Activated T-cell treated with anti-CD3 and anti-CD28 coated beads, Interleukin-2, amount 50 U/mL, for 24 hours (primary cell): ENCODE data around the gene APCS.

ENCODE experiments used
- DNase-seq: peaks from one replicate; pipeline ENCODE4 v3.0.0-alpha.2; 2020
- H3K27ac Mint-ChIP-seq: 2 replicates; pipeline ENCODE4 v1.8.0; 2020; ENCODE audit warnings: mild to moderate bottlenecking, mixed read lengths
- H3K27me3 Mint-ChIP-seq: 2 replicates; pipeline ENCODE4 v1.8.0; 2020; ENCODE audit warnings: mixed read lengths
- H3K36me3 Mint-ChIP-seq: 2 replicates; pipeline ENCODE4 v1.8.0; 2020; ENCODE audit warnings: low read depth, mixed read lengths
- H3K4me1 Mint-ChIP-seq: 2 replicates; pipeline ENCODE4 v1.8.0; 2020; ENCODE audit warnings: low read depth, mixed read lengths
- H3K4me3 Mint-ChIP-seq: 2 replicates; pipeline ENCODE4 v1.8.0; 2020; ENCODE audit warnings: mild to moderate bottlenecking, moderate library complexity, mixed read lengths
- H3K9me3 Mint-ChIP-seq: 2 replicates; pipeline ENCODE4 v1.8.0; 2020; ENCODE audit warnings: mixed read lengths

Gene APCS

GRCh38 chr1:159600894-159601293 is 13.3 kb downstream of the APCS start:
- Mint-ChIP-seq H3K36me3 (no peaks in the 10 kb centered on the region), H3K4me1 (no peaks in the 10 kb centered on the region), H3K9me3 (no peaks in the 10 kb centered on the region), H3K4me3 (no peak overlapping the region), H3K27ac (no peak overlapping the region), H3K27me3 (peaks cover 53% of the 10 kb centered on the region)
- no peak for DNase-seq

- no peak overlapping the region for H3K27ac Mint-ChIP-seq
- no peak for DNase-seq
Measured at GRCh38 chr1:159602501-159602999, 14.9 kb downstream of the APCS start.

GRCh38 chr1:159612211-159612885 is 24.7 kb downstream of the APCS start:
- Mint-ChIP-seq H3K9me3 (no peaks in the 10 kb centered on the region), H3K4me1 (no peaks in the 10 kb centered on the region), H3K27me3 (peaks cover 19% of the 10 kb centered on the region), H3K27ac (no peak overlapping the region), H3K4me3 (no peak overlapping the region), H3K36me3 (no peaks in the 10 kb centered on the region)
- DNase-seq, result no peak

More at GRCh38 chr1:159602501-159602999, 14.9 kb downstream of the APCS start:
- Mint-ChIP-seq H3K27me3 (peaks cover 54% of the 10 kb centered on the region), H3K36me3 (no peaks in the 10 kb centered on the region), H3K4me3 (no peak overlapping the region), H3K9me3 (no peaks in the 10 kb centered on the region), H3K4me1 (no peaks in the 10 kb centered on the region)

- Mint-ChIP-seq H3K9me3 (no peaks in the 10 kb centered on the region), H3K27ac (no peak overlapping the region), H3K4me1 (no peaks in the 10 kb centered on the region), H3K27me3 (peaks cover 21% of the 10 kb centered on the region), H3K4me3 (no peak overlapping the region), H3K36me3 (no peaks in the 10 kb centered on the region)
- DNase-seq, result no peak
Measured at GRCh38 chr1:159632922-159633321, 45.3 kb downstream of the APCS start.
